GM19468 (cell line): Measurements from ENCODE around the gene ZNF780A.
A peak's percentile ranks its signal among the peaks of the same experiment; 100 is the strongest.
"Not testable (repeated sequence)": the region's sequence is repeated elsewhere in the genome, so short reads cannot be mapped to it uniquely, and the experiment has no call there.

Source experiments
- ATAC-seq: cut with Tn5 transposase; IDR thresholded peaks from one replicate; pipeline ENCODE4 v1.9.1; 2021; ENCODE audit warnings: mild to moderate bottlenecking, moderate library complexity, moderate number of reproducible peaks; ENCODE audit not compliant: unreplicated experiment; ENCODE audit errors: extremely low read depth

The ZNF780A gene

GRCh38 chr19:40090241-40091204 is at the start of gene ZNF780A:
Gene ZNF780A (minus strand): TSS chr19:40090943. CDS start chr19:40084753, 6,190 bp downstream.
- ATAC-seq = peak; percentile 62

- no peak for ATAC-seq
Measured at GRCh38 chr19:40139533-40140287, 49.0 kb upstream of the ZNF780A start.

GRCh38 chr19:40136818-40137217 is 46.1 kb upstream of the ZNF780A start:
- no peak for ATAC-seq

- ATAC-seq = no peak
Measured at GRCh38 chr19:40134866-40135265, 44.1 kb upstream of the ZNF780A start.

GRCh38 chr19:40133491-40133890 is 42.7 kb upstream of the ZNF780A start:
- ATAC-seq = no peak

GRCh38 chr19:40130013-40130412 is 39.3 kb upstream of the ZNF780A start:
- ATAC-seq = no peak

GRCh38 chr19:40129425-40129824 is 38.7 kb upstream of the ZNF780A start:
- ATAC-seq = no peak

- ATAC-seq = no peak
Measured at GRCh38 chr19:40128991-40129390, 38.2 kb upstream of the ZNF780A start.

GRCh38 chr19:40119380-40119779 is 28.6 kb upstream of the ZNF780A start:
- no peak for ATAC-seq

- not testable (repeated sequence) for ATAC-seq
Measured at GRCh38 chr19:40118638-40119037, 27.9 kb upstream of the ZNF780A start.

GRCh38 chr19:40116075-40116474 is 25.3 kb upstream of the ZNF780A start:
- no peak for ATAC-seq

GRCh38 chr19:40114119-40114518 is 23.4 kb upstream of the ZNF780A start:
- not testable (repeated sequence) for ATAC-seq

GRCh38 chr19:40112271-40112670 is 21.5 kb upstream of the ZNF780A start:
- ATAC-seq = not testable (repeated sequence)

- no peak for ATAC-seq
Measured at GRCh38 chr19:40110570-40110969, 19.8 kb upstream of the ZNF780A start.

GRCh38 chr19:40104754-40105153 is 14.0 kb upstream of the ZNF780A start:
- ATAC-seq = no peak

GRCh38 chr19:40103600-40103999 is 12.9 kb upstream of the ZNF780A start:
- ATAC-seq = no peak

- ATAC-seq = no peak
Measured at GRCh38 chr19:40101813-40102212, 11.1 kb upstream of the ZNF780A start.

- no peak for ATAC-seq
Measured at GRCh38 chr19:40093416-40093815, 2.7 kb upstream of the ZNF780A start.

GRCh38 chr19:40091205-40092129 is 724 bp upstream of the ZNF780A start:
- ATAC-seq = no peak

- ATAC-seq = no peak
Measured at GRCh38 chr19:40089462-40089861, 1.3 kb downstream of the ZNF780A start.
